H9 (cell line): Measurements from ENCODE around the gene EVI5L. TPM values are rescaled to one million over a fixed set of nuclear protein-coding genes. Genes with fewer than 3 reads are reported as not detected.

Experiments
- DNase-seq: peaks from one replicate; pipeline ENCODE4 v3.0.0-alpha.2; 2017
- H2AFZ ChIP-seq: one replicate; pipeline ENCODE4 v1.6.1; 2013; ENCODE audit warnings: mild to moderate bottlenecking, low read length, control low read depth, moderate library complexity
- H2AK5ac ChIP-seq: 2 replicates; pipeline ENCODE4 v1.6.1; 2013; ENCODE audit warnings: low read length, control low read depth, mixed read lengths; ENCODE audit not compliant: insufficient read length
- H2BK120ac ChIP-seq: one replicate; pipeline ENCODE4 v1.6.1; 2013; ENCODE audit warnings: low read depth, mild to moderate bottlenecking, low read length, control low read depth, inconsistent platforms; ENCODE audit not compliant: poor library complexity, severe bottlenecking
- H2BK12ac ChIP-seq: 2 replicates; pipeline ENCODE4 v1.6.1; 2013; ENCODE audit warnings: low read length, control low read depth, mixed read lengths, low read depth; ENCODE audit not compliant: insufficient read length
- H2BK15ac ChIP-seq: 2 replicates; pipeline ENCODE4 v1.6.1; 2013; ENCODE audit warnings: low read depth, low read length, control low read depth
- H2BK20ac ChIP-seq: one replicate; pipeline ENCODE4 v1.6.1; 2013; ENCODE audit warnings: low read depth, mild to moderate bottlenecking, low read length, control low read depth, inconsistent platforms; ENCODE audit not compliant: poor library complexity, severe bottlenecking
- H2BK5ac ChIP-seq: 2 replicates; pipeline ENCODE4 v1.6.1; 2013; ENCODE audit warnings: low read length, control low read depth, mixed read lengths; ENCODE audit not compliant: insufficient read length
- H3K14ac ChIP-seq: 2 replicates; pipeline ENCODE4 v1.6.1; 2013; ENCODE audit warnings: low read length, control low read depth; ENCODE audit not compliant: insufficient read depth
- H3K18ac ChIP-seq: 2 replicates; pipeline ENCODE4 v1.6.1; 2013; ENCODE audit warnings: low read depth, mild to moderate bottlenecking, mixed read lengths, low read length, control low read depth; ENCODE audit not compliant: insufficient read length
- H3K23ac ChIP-seq: 2 replicates; pipeline ENCODE4 v1.6.1; 2013; ENCODE audit warnings: low read length, control low read depth, mixed read lengths, low read depth; ENCODE audit not compliant: insufficient read length
- H3K23me2 ChIP-seq: 2 replicates; pipeline ENCODE4 v1.6.1; 2013; ENCODE audit warnings: low read depth, mild to moderate bottlenecking, mixed read lengths, low read length, control low read depth; ENCODE audit not compliant: insufficient read length, poor library complexity, severe bottlenecking
- H3K27ac ChIP-seq: 2 replicates; pipeline ENCODE4 v1.5.1; 2013; ENCODE audit warnings: low read length, control low read depth, mixed read lengths, low read depth; ENCODE audit not compliant: insufficient read length
- H3K27me3 ChIP-seq: 2 replicates; pipeline ENCODE4 v1.6.1; 2013; ENCODE audit warnings: low read length, control low read depth, inconsistent platforms; ENCODE audit not compliant: insufficient read depth
- H3K4ac ChIP-seq: 2 replicates; pipeline ENCODE4 v1.6.1; 2013; ENCODE audit warnings: low read depth, mild to moderate bottlenecking, control low read depth, inconsistent platforms, low read length, moderate library complexity
- H3K4me1 ChIP-seq: 2 replicates; pipeline ENCODE4 v1.6.1; 2013; ENCODE audit warnings: low read length, control low read depth, inconsistent platforms; ENCODE audit not compliant: insufficient read depth
- H3K4me2 ChIP-seq: 2 replicates; pipeline ENCODE4 v1.6.1; 2013; ENCODE audit warnings: low read length, control low read depth, mixed read lengths; ENCODE audit not compliant: insufficient read length, insufficient read depth
- H3K56ac ChIP-seq: 2 replicates; pipeline ENCODE4 v1.6.1; 2013; ENCODE audit warnings: low read depth, mild to moderate bottlenecking, mixed read lengths, low read length, control low read depth; ENCODE audit not compliant: insufficient read length
- H3K79me1 ChIP-seq: 2 replicates; pipeline ENCODE4 v1.6.1; 2013; ENCODE audit warnings: low read depth, mild to moderate bottlenecking, moderate library complexity, low read length, control low read depth, inconsistent platforms; ENCODE audit not compliant: insufficient read depth, poor library complexity, severe bottlenecking
- H3K79me2 ChIP-seq: 2 replicates; pipeline ENCODE4 v1.6.1; 2013; ENCODE audit warnings: low read length, control low read depth, inconsistent platforms; ENCODE audit not compliant: insufficient read depth
- H3K9ac ChIP-seq: 2 replicates; pipeline ENCODE4 v1.6.1; 2013; ENCODE audit warnings: low read length, control low read depth, mixed read lengths; ENCODE audit not compliant: insufficient read length; ENCODE audit errors: extremely low read depth
- H3K9me3 ChIP-seq: one replicate; pipeline ENCODE4 v1.6.1; 2013; ENCODE audit warnings: low read depth, low read length, inconsistent platforms; ENCODE audit not compliant: control insufficient read depth
- H3T11ph ChIP-seq: one replicate; pipeline ENCODE4 v1.6.1; 2013; ENCODE audit warnings: mild to moderate bottlenecking, low read length, control low read depth, inconsistent platforms
- H4K20me1 ChIP-seq: one replicate; pipeline ENCODE4 v1.6.1; 2013; ENCODE audit not compliant: control insufficient read depth, insufficient read length, insufficient read depth
- H4K5ac ChIP-seq: 2 replicates; pipeline ENCODE4 v1.6.1; 2013; ENCODE audit warnings: low read depth, mild to moderate bottlenecking, mixed read lengths, low read length, control low read depth; ENCODE audit not compliant: insufficient read length
- H4K8ac ChIP-seq: replicated peaks from 2 replicates; pipeline ENCODE4 v1.6.1; 2013; ENCODE audit warnings: low read length, control low read depth, mixed read lengths, low read depth; ENCODE audit not compliant: insufficient read length
- H4K91ac ChIP-seq: 2 replicates; pipeline ENCODE4 v1.6.1; 2013; ENCODE audit warnings: low read depth, mild to moderate bottlenecking, moderate library complexity, mixed read lengths, low read length, control low read depth; ENCODE audit not compliant: insufficient read length
- H3K27ac Mint-ChIP-seq, 3 experiments: 2 replicates in 2 of 3; 3 replicates in 1 of 3; pipeline ENCODE4 v1.8.0; 2020 to 2021; ENCODE audit warnings: mixed read lengths in 3 of 3, mild to moderate bottlenecking in 1 of 3, moderate library complexity in 1 of 3
- H3K27me3 Mint-ChIP-seq: 2 replicates; pipeline ENCODE4 v1.8.0; 2021; ENCODE audit warnings: low read depth, mild to moderate bottlenecking, moderate library complexity, mixed read lengths
- H3K36me3 Mint-ChIP-seq, 3 experiments: 2 replicates in 2 of 3; 3 replicates in 1 of 3; pipeline ENCODE4 v1.8.0; 2020 to 2021; ENCODE audit warnings: low read depth in 3 of 3, mixed read lengths in 3 of 3; ENCODE audit not compliant: insufficient read depth in 1 of 3
- H3K4me1 Mint-ChIP-seq, 2 experiments: 2 replicates each; pipeline ENCODE4 v1.8.0; 2020; ENCODE audit warnings: mixed read lengths in 2 of 2
- H3K4me3 Mint-ChIP-seq, 2 experiments: 2 replicates in 1 of 2; 3 replicates in 1 of 2; pipeline ENCODE4 v1.8.0; 2020 to 2021; ENCODE audit warnings: mild to moderate bottlenecking in 2 of 2, mixed read lengths in 2 of 2, moderate library complexity in 1 of 2
- H3K9me3 Mint-ChIP-seq, 2 experiments: 2 replicates in 1 of 2; 3 replicates in 1 of 2; pipeline ENCODE4 v1.8.0; 2020; ENCODE audit warnings: mild to moderate bottlenecking in 2 of 2, mixed read lengths in 2 of 2, moderate library complexity in 1 of 2
- CTCF ChIP-seq: fragments of 200-600 bp; sonication (generic); conservative IDR thresholded peaks from 3 replicates; pipeline ENCODE4 v1.8.0; 2021; ENCODE audit warnings: antibody characterized with exemption, mild to moderate bottlenecking
- WGBS: extraction: QIAGEN DNeasy Blood & Tissue Kit; methylation state at CpG from one replicate; pipeline ENCODE4 v1.1.7; 2013; ENCODE audit warnings: missing lambda C conversion rate, low lambda C conversion rate, mixed read lengths; ENCODE audit not compliant: insufficient read length; ENCODE audit errors: extremely low coverage; 5-methylcytosine and 5-hydroxymethylcytosine counted together
- total RNA-seq: library from RNA; stranded (reverse); gene quantifications from 2 replicates; pipeline ENCODE4 v1.2.1, GENCODE V29; 2021

EVI5L gene
- total RNA-seq, 1 experiment from 2014 or later, result 7.1 TPM

DNA sequence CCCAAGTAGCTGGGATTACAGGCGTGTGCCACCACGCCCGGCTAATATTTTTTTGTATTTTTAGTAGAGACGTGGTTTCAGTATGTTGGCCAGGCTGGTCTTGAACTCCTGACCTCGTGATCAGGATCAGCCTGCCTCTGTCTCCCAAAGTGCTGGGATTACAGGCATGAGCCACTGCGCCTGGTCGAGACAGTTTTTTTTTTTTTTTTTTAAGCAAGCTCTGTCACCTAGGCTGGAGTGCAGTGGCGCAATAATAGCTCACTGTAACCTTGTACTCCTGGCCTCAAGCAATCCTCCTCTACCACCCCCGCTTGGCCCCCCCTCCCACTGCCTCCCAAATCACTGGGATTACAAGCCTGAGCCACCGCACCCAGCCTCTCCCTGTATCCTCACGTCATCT lies 67.3 kb downstream of the EVI5L start:
- Histone ChIP-seq H4K8ac (no peak overlapping the region), H2AK5ac (no peak overlapping the region), H3K23me2 (no peaks in the 10 kb centered on the region), H3K27ac (no peak overlapping the region), H4K20me1 (no peaks in the 10 kb centered on the region), H2BK15ac (no peak overlapping the region), H2BK120ac (no peak overlapping the region), H3T11ph (no peak overlapping the region), H4K5ac (no peak overlapping the region), H2AFZ (no peak overlapping the region), H3K56ac (no peak overlapping the region), H3K23ac (no peak overlapping the region), H3K79me1 (no peaks in the 10 kb centered on the region), H4K91ac (no peak overlapping the region), H2BK20ac (no peak overlapping the region), H3K4me2 (no peak overlapping the region), H2BK12ac (no peak overlapping the region), H3K79me2 (no peaks in the 10 kb centered on the region; the same call in 1 of the 2 replicates), H3K27me3 (no peaks in the 10 kb centered on the region), H3K9me3 (no peaks in the 10 kb centered on the region), H3K4me1 (no peaks in the 10 kb centered on the region), H2BK5ac (no peak overlapping the region), H3K18ac (no peak overlapping the region), H3K9ac (no peak overlapping the region), H3K4ac (no peak overlapping the region), H3K14ac (no peak overlapping the region)
- Mint-ChIP-seq H3K36me3 (peaks cover 7 to 13% (median 11%) of the 10 kb centered on the region in 3 experiments; a peak in 6 of 7 replicates), H3K4me3 (no peak overlapping the region), H3K27me3 (no peaks in the 10 kb centered on the region; the same call in 1 of the 2 replicates), H3K9me3 (no peaks in the 10 kb centered on the region), H3K27ac (no peak overlapping the region), H3K4me1 (peaks cover 0 to 6% of the 10 kb centered on the region in 2 experiments; a peak in 1 of 4 replicates)
- no peak for TF ChIP-seq CTCF
- no peak for DNase-seq
- no CpG with 5 or more reads among the region's 11 CpGs for WGBS
